ENCODE data around the gene SRPX. TPM values are rescaled to one million over a fixed set of nuclear protein-coding genes. Genes with fewer than 3 reads are reported as not detected.

SRPX gene
- total RNA-seq, 2 donors from 2014 or later, result 75.7 to 81.8 TPM

- H3K9me3 ChIP-seq, result no peaks in the 10 kb centered on the region
- H3K27ac ChIP-seq, result no peak overlapping the region
- H3K4me1 ChIP-seq, result no peaks in the 10 kb centered on the region
- DNase-seq (ENCODE audit: low spot score), result no peak
- no peak overlapping the region for H3K4me3 ChIP-seq
- peaks cover 0 to under 1% of the 10 kb centered on the region in 2 donors for H3K27me3 ChIP-seq
- no peak for TF ChIP-seq CTCF (IDR thresholded peaks at IDR 0.05)
- H3K36me3 ChIP-seq, result peaks cover 4% of the 10 kb centered on the region
Measured at GRCh38 chrX:38163193-38163592, 57.5 kb downstream of the SRPX start.

DNA sequence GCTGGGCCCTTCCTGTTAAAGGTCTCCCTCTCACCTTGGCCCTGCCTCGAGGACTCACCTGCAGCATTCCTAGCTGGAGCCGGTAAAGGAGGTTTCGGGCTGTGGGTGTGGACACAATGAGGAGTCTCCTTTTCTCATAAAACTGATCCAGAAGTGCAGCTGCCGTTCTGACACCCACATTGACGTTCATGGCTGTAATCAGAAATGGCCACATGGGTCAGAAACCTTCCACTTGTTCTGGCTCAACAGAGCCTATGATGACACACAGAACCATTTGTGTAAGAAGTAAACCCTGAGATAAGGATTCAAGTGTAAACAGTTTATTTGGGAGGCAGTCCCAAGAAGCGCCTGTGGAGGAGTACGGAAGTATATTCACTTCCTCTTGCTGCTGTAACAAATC is 63.8 kb downstream of the SRPX start:
- Histone ChIP-seq H3K4me1 (no peaks in the 10 kb centered on the region), H3K27ac (no peak overlapping the region)
- DNase-seq (ENCODE audit: low spot score), result no peak

GRCh38 chrX:38154818-38155217 is 65.9 kb downstream of the SRPX start:
- H3K9me3 ChIP-seq, result no peaks in the 10 kb centered on the region
- H3K4me1 ChIP-seq, result no peaks in the 10 kb centered on the region
- no peaks in the 10 kb centered on the region for H3K27me3 ChIP-seq
- no peak for TF ChIP-seq CTCF (IDR thresholded peaks at IDR 0.05)
- H3K36me3 ChIP-seq, result peaks cover under 1% of the 10 kb centered on the region
- H3K27ac ChIP-seq, result no peak overlapping the region
- DNase-seq (ENCODE audit: low spot score), result no peak
- H3K4me3 ChIP-seq, result no peak overlapping the region

More for the DNA sequence above, 63.8 kb downstream of the SRPX start:
- no peaks in the 10 kb centered on the region for H3K9me3 ChIP-seq
- no peak overlapping the region for H3K4me3 ChIP-seq
- TF ChIP-seq CTCF (IDR thresholded peaks at IDR 0.05), result no peak
- peaks cover 4% of the 10 kb centered on the region for H3K36me3 ChIP-seq
- no peaks in the 10 kb centered on the region for H3K27me3 ChIP-seq

- H3K4me3 ChIP-seq, result no peak overlapping the region
- no peaks in the 10 kb centered on the region for H3K4me1 ChIP-seq
- no peak for TF ChIP-seq CTCF (IDR thresholded peaks at IDR 0.05)
- H3K9me3 ChIP-seq, result no peaks in the 10 kb centered on the region
- DNase-seq (ENCODE audit: low spot score), result no peak
- H3K27ac ChIP-seq, result no peak overlapping the region
- no peaks in the 10 kb centered on the region for H3K36me3 ChIP-seq
- H3K27me3 ChIP-seq, result no peaks in the 10 kb centered on the region
Measured at GRCh38 chrX:38154340-38154739, 66.3 kb downstream of the SRPX start.

DNA sequence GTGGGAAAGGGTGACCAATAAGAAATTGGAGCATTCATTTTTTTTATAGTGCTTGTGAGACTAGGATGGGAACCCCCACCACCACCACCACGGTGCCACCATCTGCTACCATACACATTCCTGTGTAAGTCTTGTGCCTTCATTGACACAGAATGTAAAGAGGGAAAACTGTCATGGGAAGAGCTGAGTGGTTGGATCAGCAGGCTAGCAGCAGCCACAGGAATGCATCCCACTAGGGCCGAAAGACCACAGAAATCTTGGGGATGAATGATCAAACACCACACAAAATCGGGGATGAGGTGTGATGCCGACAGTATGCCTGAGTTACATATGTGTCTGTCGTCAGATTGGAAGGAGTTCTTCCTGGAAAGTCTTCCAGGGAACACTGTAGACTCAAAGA is 69.2 kb downstream of the SRPX start:
- Histone ChIP-seq H3K27me3 (no peaks in the 10 kb centered on the region), H3K27ac (no peak overlapping the region), H3K4me1 (no peaks in the 10 kb centered on the region), H3K36me3 (no peaks in the 10 kb centered on the region), H3K4me3 (no peak overlapping the region), H3K9me3 (no peaks in the 10 kb centered on the region)
- no peak for TF ChIP-seq CTCF (IDR thresholded peaks at IDR 0.05)
- no peak for DNase-seq (ENCODE audit: low spot score)

DNA sequence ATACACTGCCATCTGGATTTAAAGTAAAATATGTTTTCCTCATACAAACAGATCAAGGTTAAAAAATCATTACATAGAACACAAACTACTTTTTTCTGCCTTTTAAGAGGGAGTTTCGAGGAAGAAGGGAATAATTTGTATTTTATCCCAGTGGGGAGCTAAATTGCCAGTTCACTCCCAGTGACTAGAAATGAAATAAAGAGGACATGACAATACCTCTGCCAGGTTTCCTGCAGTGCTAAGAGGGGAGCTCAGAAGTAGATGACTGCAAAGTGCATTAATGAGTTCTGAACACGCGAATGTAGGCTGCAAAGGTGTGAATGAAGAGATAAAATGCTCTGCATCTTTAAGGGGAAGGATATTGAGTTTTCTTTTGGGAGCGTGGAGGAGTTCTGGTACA is 69.7 kb downstream of the SRPX start:
- H3K4me1 ChIP-seq, result no peaks in the 10 kb centered on the region
- H3K36me3 ChIP-seq, result no peaks in the 10 kb centered on the region
- no peak overlapping the region for H3K4me3 ChIP-seq
- no peak for TF ChIP-seq CTCF (IDR thresholded peaks at IDR 0.05)
- H3K27ac ChIP-seq, result no peak overlapping the region
- H3K27me3 ChIP-seq, result no peaks in the 10 kb centered on the region
- no peaks in the 10 kb centered on the region for H3K9me3 ChIP-seq
- DNase-seq (ENCODE audit: low spot score), result no peak
